ENCODE results near the gene CTNNAL1. TPM values are rescaled to one million over a fixed set of nuclear protein-coding genes. Genes with fewer than 3 reads are reported as not detected.
A peak's percentile ranks its signal among the peaks of the same experiment; 100 is the strongest.

The CTNNAL1 gene
- total RNA-seq, 2 experiments from 2014 or later, result 4.9 to 5.3 TPM

DNA sequence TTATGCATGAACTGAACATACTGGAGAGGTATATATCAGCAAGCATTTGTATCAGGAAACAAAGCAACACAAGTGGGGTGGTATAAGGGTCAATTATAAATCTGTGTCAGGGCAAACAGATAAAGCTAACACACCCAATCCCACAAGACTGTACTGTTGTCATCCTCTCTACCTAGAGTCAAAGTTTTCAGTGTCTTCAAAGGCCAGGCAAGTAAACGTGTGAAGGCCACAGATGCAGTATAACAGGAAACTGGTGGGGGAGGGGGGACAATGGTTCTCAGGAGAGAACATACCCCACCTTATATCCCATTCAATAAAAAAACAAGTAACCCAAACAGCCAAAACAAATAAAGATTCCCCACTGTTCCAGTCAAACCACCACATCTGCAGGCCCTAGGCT lies 101.5 kb downstream of the CTNNAL1 start:
- H3K4me3 Mint-ChIP-seq, result peak overlapping the region; percentile 11
- POLR2A ChIA-PET, result interaction anchor here (1.1 kb wide), 1 partner anchor 22 kb away, joined by 4 read pairs; the partner anchor contains the start of genes ABITRAM and ELP1

DNA sequence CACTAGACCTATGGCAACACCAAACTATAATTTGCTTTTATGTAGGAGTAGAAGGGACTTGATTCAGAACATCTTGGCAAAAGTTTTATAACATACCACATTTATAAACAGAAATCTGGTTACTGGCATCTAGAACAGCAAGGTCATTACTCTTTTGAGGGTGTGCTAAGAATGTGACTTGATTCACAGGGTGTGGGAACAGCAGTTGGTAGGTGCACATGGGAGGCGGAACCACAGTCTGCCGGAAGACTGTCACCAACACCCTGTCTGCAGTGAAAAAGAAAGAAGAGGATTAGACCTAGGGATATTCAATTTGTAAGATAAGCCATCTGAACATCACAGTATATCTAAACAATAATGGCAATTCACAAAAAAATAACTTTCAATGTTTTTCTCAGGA lies 102.4 kb downstream of the CTNNAL1 start:
- intact Hi-C loops (cut with DNase I, micrococcal nuclease), result no loop called here
- H3K27ac Mint-ChIP-seq, result peak overlapping the region; percentile 78
- Histone ChIP-seq H3K36me3 (ENCODE audit: insufficient read depth, low read length) (peaks cover 75% of the 10 kb centered on the region), H3K4me1 (ENCODE audit: insufficient read depth, low read length) (peaks cover 16% of the 10 kb centered on the region), H3K27me3 (ENCODE audit: control insufficient read depth in 1 of 2, insufficient read depth in 2 of 2, low read length in 2 of 2) (no peaks in the 10 kb centered on the region), H3K4me3 (ENCODE audit: low read length) (no peak overlapping the region), H3K27ac (ENCODE audit: low read depth in 1 of 2, low read length in 2 of 2) (peak overlapping the region in 1 of 2 donors; percentile 35), H3K9me3 (ENCODE audit: control insufficient read depth in 1 of 2, insufficient read depth in 1 of 2, low read length in 2 of 2) (no peaks in the 10 kb centered on the region)
- peaks cover 86% of the 10 kb centered on the region for H3K36me3 Mint-ChIP-seq (ENCODE audit: low read depth)
- TF ChIP-seq, protein P1, sequence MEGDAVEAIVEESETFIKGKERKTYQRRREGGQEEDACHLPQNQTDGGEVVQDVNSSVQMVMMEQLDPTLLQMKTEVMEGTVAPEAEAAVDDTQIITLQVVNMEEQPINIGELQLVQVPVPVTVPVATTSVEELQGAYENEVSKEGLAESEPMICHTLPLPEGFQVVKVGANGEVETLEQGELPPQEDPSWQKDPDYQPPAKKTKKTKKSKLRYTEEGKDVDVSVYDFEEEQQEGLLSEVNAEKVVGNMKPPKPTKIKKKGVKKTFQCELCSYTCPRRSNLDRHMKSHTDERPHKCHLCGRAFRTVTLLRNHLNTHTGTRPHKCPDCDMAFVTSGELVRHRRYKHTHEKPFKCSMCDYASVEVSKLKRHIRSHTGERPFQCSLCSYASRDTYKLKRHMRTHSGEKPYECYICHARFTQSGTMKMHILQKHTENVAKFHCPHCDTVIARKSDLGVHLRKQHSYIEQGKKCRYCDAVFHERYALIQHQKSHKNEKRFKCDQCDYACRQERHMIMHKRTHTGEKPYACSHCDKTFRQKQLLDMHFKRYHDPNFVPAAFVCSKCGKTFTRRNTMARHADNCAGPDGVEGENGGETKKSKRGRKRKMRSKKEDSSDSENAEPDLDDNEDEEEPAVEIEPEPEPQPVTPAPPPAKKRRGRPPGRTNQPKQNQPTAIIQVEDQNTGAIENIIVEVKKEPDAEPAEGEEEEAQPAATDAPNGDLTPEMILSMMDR (IDR thresholded peaks at IDR 0.05), result no peak
- ATAC-seq (ENCODE audit: poor library complexity), result no peak
- CTCF ChIA-PET, result no interaction called here
- H3K27me3 Mint-ChIP-seq, result no peaks in the 10 kb centered on the region
- H3K9me3 Mint-ChIP-seq, result no peaks in the 10 kb centered on the region
- H3K4me3 Mint-ChIP-seq, result no peak overlapping the region
- no peak for DNase-seq
- POLR2A ChIA-PET, result no interaction called here
- peaks cover 24% of the 10 kb centered on the region for H3K4me1 Mint-ChIP-seq (ENCODE audit: low read depth)

More for the DNA sequence above, 101.5 kb downstream of the CTNNAL1 start:
- Histone ChIP-seq H3K4me3 (ENCODE audit: low read length) (no peak overlapping the region), H3K4me1 (ENCODE audit: insufficient read depth, low read length) (peaks cover 16% of the 10 kb centered on the region), H3K9me3 (ENCODE audit: control insufficient read depth in 1 of 2, insufficient read depth in 1 of 2, low read length in 2 of 2) (no peaks in the 10 kb centered on the region), H3K27me3 (ENCODE audit: control insufficient read depth in 1 of 2, insufficient read depth in 2 of 2, low read length in 2 of 2) (no peaks in the 10 kb centered on the region), H3K36me3 (ENCODE audit: insufficient read depth, low read length) (peaks cover 74% of the 10 kb centered on the region), H3K27ac (ENCODE audit: low read depth in 1 of 2, low read length in 2 of 2) (no peak overlapping the region)
- ATAC-seq (ENCODE audit: poor library complexity) (peak; percentile 71), DNase-seq (peak in 6 of 14 experiments; percentile 2 to 60 (median 17))
- peak overlapping the region; percentile 78 for H3K27ac Mint-ChIP-seq
- TF ChIP-seq, protein P1 (IDR thresholded peaks at IDR 0.05), result no peak
- peaks cover 86% of the 10 kb centered on the region for H3K36me3 Mint-ChIP-seq (ENCODE audit: low read depth)
- H3K27me3 Mint-ChIP-seq, result no peaks in the 10 kb centered on the region
- intact Hi-C loops (cut with DNase I, micrococcal nuclease), result no loop called here
- H3K4me1 Mint-ChIP-seq (ENCODE audit: low read depth), result peaks cover 24% of the 10 kb centered on the region
- CTCF ChIA-PET, result no interaction called here
- H3K9me3 Mint-ChIP-seq, result no peaks in the 10 kb centered on the region

DNA sequence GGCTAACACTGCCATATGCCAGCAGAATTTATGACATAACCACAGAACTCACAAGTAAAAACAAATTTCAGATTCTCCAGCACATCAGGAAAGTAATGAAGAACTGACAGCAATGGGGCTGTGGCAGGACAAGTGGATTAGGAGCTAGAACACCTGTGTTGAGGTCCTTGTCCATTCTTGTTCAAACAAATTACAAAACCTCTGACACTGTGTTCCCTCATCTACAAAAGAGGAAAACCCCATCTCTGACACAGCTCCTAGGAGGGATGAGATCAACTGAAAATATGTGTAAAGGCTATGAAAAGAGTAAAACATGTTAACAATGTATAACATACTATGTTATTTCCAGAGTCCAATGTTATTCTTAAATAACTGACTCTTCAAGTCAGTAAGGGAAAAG lies 102.9 kb downstream of the CTNNAL1 start:
- CTCF ChIA-PET, result no interaction called here
- H3K27me3 Mint-ChIP-seq, result no peaks in the 10 kb centered on the region
- DNase-seq, result no peak
- no peak for ATAC-seq (ENCODE audit: poor library complexity)
- H3K4me1 Mint-ChIP-seq (ENCODE audit: low read depth), result peaks cover 24% of the 10 kb centered on the region
- no peaks in the 10 kb centered on the region for H3K9me3 Mint-ChIP-seq
- intact Hi-C loops (cut with DNase I, micrococcal nuclease), result no loop called here
- H3K36me3 Mint-ChIP-seq (ENCODE audit: low read depth), result peaks cover 86% of the 10 kb centered on the region
- Histone ChIP-seq H3K27ac (ENCODE audit: low read depth in 1 of 2, low read length in 2 of 2) (no peak overlapping the region), H3K4me3 (ENCODE audit: low read length) (no peak overlapping the region), H3K36me3 (ENCODE audit: insufficient read depth, low read length) (peaks cover 75% of the 10 kb centered on the region), H3K27me3 (ENCODE audit: control insufficient read depth in 1 of 2, insufficient read depth in 2 of 2, low read length in 2 of 2) (no peaks in the 10 kb centered on the region), H3K4me1 (ENCODE audit: insufficient read depth, low read length) (peaks cover 16% of the 10 kb centered on the region), H3K9me3 (ENCODE audit: control insufficient read depth in 1 of 2, insufficient read depth in 1 of 2, low read length in 2 of 2) (no peaks in the 10 kb centered on the region)
- POLR2A ChIA-PET, result no interaction called here
- H3K4me3 Mint-ChIP-seq, result no peak overlapping the region
- H3K27ac Mint-ChIP-seq, result peak overlapping the region; percentile 78
- TF ChIP-seq, protein P1 (IDR thresholded peaks at IDR 0.05), result no peak
